HepG2 (cell line): ENCODE measurements around the gene SPDL1. TPM values are rescaled to one million over a fixed set of nuclear protein-coding genes. Genes with fewer than 3 reads are reported as not detected.

Experiments used
- ATAC-seq: fragments of 200-7000 bp; cut with Tn5 transposase; 3 replicates; pipeline ENCODE4 v1.9.1; 2020; ENCODE audit warnings: mild to moderate bottlenecking, moderate library complexity
- BruUV-seq: library from RNA; stranded (reverse); fragments of 400-500 nt; replicated peaks from 2 replicates; lab custom pipeline; 2021; lab: Mats Ljungman, UMichigan
- CTCF ChIA-PET: fragments of 300-600 bp; formaldehyde crosslinking; extraction: SDS; loops from one replicate; lab custom pipeline; 2021; ENCODE audit warnings: low total read pairs, inconsistent platforms, low intra/inter-chr PET ratio; lab: Yijun Ruan, JAX
- POLR2A ChIA-PET: fragments of 350-600 bp; sonication (Branson Sonifier 250); formaldehyde crosslinking; loops from one replicate; lab custom pipeline; 2020; ENCODE audit warnings: antibody characterized with exemption, inconsistent platforms; lab: Yijun Ruan, JAX
- DNase-seq: peaks from one replicate; pipeline ENCODE4 v3.0.0-alpha.2; 2015; ENCODE audit warnings: low spot score
- FAIRE-seq: peaks from 3 replicates; lab custom pipeline; 2011; peaks lifted over from hg19 to GRCh38; lab: Jason Lieb, UNC
- H2AFZ ChIP-seq: one replicate; pipeline ENCODE4 v1.6.1; 2011; ENCODE audit warnings: low read length, inconsistent platforms
- H3K27ac ChIP-seq: fragments of 300-600 bp; 3 replicates; pipeline ENCODE4 v1.8.0; 2011; ENCODE audit warnings: mixed run types, mild to moderate bottlenecking, mixed read lengths, low read length, inconsistent platforms; ENCODE audit not compliant: insufficient read depth; ENCODE audit errors: extremely low read length
- H3K27me3 ChIP-seq, 2 experiments: fragments of 200-600 bp in 1 of 2; 2 replicates in 1 of 2; 3 replicates in 1 of 2; pipeline versions ENCODE4 v1.6.0 to v1.8.0; 2011; ENCODE audit warnings: low read length in 2 of 2, mild to moderate bottlenecking in 2 of 2, moderate library complexity in 2 of 2, inconsistent platforms in 1 of 2; ENCODE audit not compliant: insufficient read depth in 2 of 2, control insufficient read depth in 1 of 2
- H3K36me3 ChIP-seq, 2 experiments: fragments of 200-600 bp in 1 of 2; replicated peaks in 1 of 2; 2 replicates in 1 of 2; 3 replicates in 1 of 2; pipeline versions ENCODE4 v1.5.1 to v1.8.0; 2011; ENCODE audit warnings: low read length in 2 of 2, inconsistent platforms in 1 of 2; ENCODE audit not compliant: insufficient read depth in 2 of 2, control insufficient read depth in 1 of 2
- H3K4me1 ChIP-seq: 2 replicates; pipeline ENCODE4 v1.5.1; 2012; ENCODE audit warnings: low read length, inconsistent platforms; ENCODE audit not compliant: insufficient read depth
- H3K4me2 ChIP-seq: 2 replicates; pipeline ENCODE4 v1.6.0; 2011; ENCODE audit warnings: low read depth, low read length, inconsistent platforms
- H3K4me3 ChIP-seq, 3 experiments: fragments of 200-600 bp in 1 of 3; sonication (generic), shearing (Covaris generic) in 1 of 3; replicated peaks in 1 of 3; 2 replicates each; pipeline ENCODE4 v1.5.1; 2011 to 2016; ENCODE audit warnings: low read length in 3 of 3, inconsistent platforms in 2 of 3, low read depth in 2 of 3, mild to moderate bottlenecking in 2 of 3, control low read depth in 1 of 3, mixed read lengths in 1 of 3; ENCODE audit not compliant: insufficient read depth in 1 of 3
- H3K79me2 ChIP-seq: one replicate; pipeline ENCODE4 v1.6.1; 2011; ENCODE audit warnings: low read length, inconsistent platforms; ENCODE audit not compliant: insufficient read depth
- H3K9ac ChIP-seq: 2 replicates; pipeline ENCODE4 v1.6.0; 2011; ENCODE audit warnings: mild to moderate bottlenecking, low read depth, low read length, inconsistent platforms; ENCODE audit not compliant: insufficient read depth
- H3K9me3 ChIP-seq: 2 replicates; pipeline ENCODE4 v1.5.1; 2012; ENCODE audit warnings: mild to moderate bottlenecking, low read length
- H4K20me1 ChIP-seq: 2 replicates; pipeline ENCODE4 v1.6.0; 2011; ENCODE audit warnings: inconsistent platforms, mild to moderate bottlenecking, low read length, moderate library complexity; ENCODE audit not compliant: insufficient read depth
- DMAP1 ChIP-seq: IDR thresholded peaks from 2 replicates; pipeline ENCODE4 v1.6.1; 2016
- IKZF4 ChIP-seq: sonication (generic); formaldehyde crosslinking; IDR thresholded peaks from 2 replicates; pipeline ENCODE4 v1.5.1; 2020; ENCODE audit warnings: borderline replicate concordance, mild to moderate bottlenecking, low read depth, missing genetic modification reagents; ENCODE audit errors: not compliant biosample characterization
- NR3C1 ChIP-seq: sonication (generic); formaldehyde crosslinking; IDR thresholded peaks from 2 replicates; pipeline ENCODE4 v1.4.0; 2020; ENCODE audit warnings: missing genetic modification reagents
- RXRA ChIP-seq: sonication (generic); formaldehyde crosslinking; IDR thresholded peaks from 2 replicates; pipeline ENCODE4 v1.5.1; 2020; ENCODE audit warnings: missing genetic modification reagents
- ZNF136 ChIP-seq: sonication (generic); formaldehyde crosslinking; IDR thresholded peaks from 2 replicates; pipeline ENCODE4 v1.8.1; 2022; ENCODE audit warnings: low read depth, mild to moderate bottlenecking, moderate library complexity, missing genetic modification reagents
- ZNF260 ChIP-seq: sonication (generic); formaldehyde crosslinking; IDR thresholded peaks from 2 replicates; pipeline ENCODE4 v1.4.0; 2020; ENCODE audit warnings: missing genetic modification reagents, low read depth, mild to moderate bottlenecking, borderline replicate concordance
- WGBS: methylation state at CpG from one replicate; pipeline ENCODE4 v1.1.6; 2017; ENCODE audit warnings: low lambda C conversion rate; 5-methylcytosine and 5-hydroxymethylcytosine counted together
- in situ Hi-C: cut with HindIII; loops from 2 replicates; pipeline ENCODE4 v1.10.0; 2017; ENCODE audit warnings: low pct_unique_long_range_greater_than_20kb; ENCODE audit not compliant: extremely low pct_ligation_motif_present
- intact Hi-C: fragments of 100-400 bp; cut with micrococcal nuclease; formaldehyde crosslinking; loops from one replicate; pipeline ENCODE4 v1.10.0; 2022; ENCODE audit not compliant: unreplicated experiment
- polyA plus RNA-seq, 8 experiments: library from polyadenylated mRNA; depleted of rRNA in 3 of 8; stranded (reverse) in 7 of 8; unstranded in 1 of 8; fragments of >200 nt; fragmentation: Illumina TruSeq in 4 of 8; extraction: Trizol in 4 of 8; gene quantifications; 2 replicates each; pipeline versions ENCODE4 v1.2.1 to v1.2.3, GENCODE V29; 2011 to 2016; ENCODE audit warnings: low read depth in 4 of 8, missing spikeins in 1 of 8, mixed read lengths in 1 of 8; ENCODE audit not compliant: insufficient read depth in 1 of 8
- total RNA-seq, 5 experiments: library from RNA; depleted of rRNA; stranded (reverse); fragments of >200 nt; fragmentation: Illumina TruSeq; extraction: Trizol; gene quantifications; 2 replicates each; pipeline ENCODE4 v1.2.3, GENCODE V29; 2016; ENCODE audit warnings: low read depth in 1 of 5
- TF ChIP-seq, protein P1 (sequence below): sonication (generic); formaldehyde crosslinking; IDR thresholded peaks from 2 replicates; pipeline ENCODE4 v1.4.0; 2020; ENCODE audit warnings: mild to moderate bottlenecking, low read depth, missing genetic modification reagents
- TF ChIP-seq, protein P2 (sequence below): IDR thresholded peaks from 2 replicates; pipeline ENCODE4 v1.6.1; 2016; ENCODE audit warnings: mild to moderate bottlenecking
- TF ChIP-seq, protein P3 (sequence below): sonication (generic); formaldehyde crosslinking; IDR thresholded peaks from 2 replicates; pipeline ENCODE4 v1.4.0; 2020; ENCODE audit warnings: missing genetic modification reagents
- TF ChIP-seq, protein P4 (sequence below): sonication (generic); formaldehyde crosslinking; conservative IDR thresholded peaks from 2 replicates; pipeline ENCODE4 v1.8.0; 2022; ENCODE audit warnings: mild to moderate bottlenecking, moderate library complexity, missing genetic modification reagents

The SPDL1 gene
- total and polyA plus RNA-seq, 2 of the 13 experiments (the other 11 are each of a cell fraction or from before 2014, with no cell fraction given): 10.9 to 36.6 TPM

DNA sequence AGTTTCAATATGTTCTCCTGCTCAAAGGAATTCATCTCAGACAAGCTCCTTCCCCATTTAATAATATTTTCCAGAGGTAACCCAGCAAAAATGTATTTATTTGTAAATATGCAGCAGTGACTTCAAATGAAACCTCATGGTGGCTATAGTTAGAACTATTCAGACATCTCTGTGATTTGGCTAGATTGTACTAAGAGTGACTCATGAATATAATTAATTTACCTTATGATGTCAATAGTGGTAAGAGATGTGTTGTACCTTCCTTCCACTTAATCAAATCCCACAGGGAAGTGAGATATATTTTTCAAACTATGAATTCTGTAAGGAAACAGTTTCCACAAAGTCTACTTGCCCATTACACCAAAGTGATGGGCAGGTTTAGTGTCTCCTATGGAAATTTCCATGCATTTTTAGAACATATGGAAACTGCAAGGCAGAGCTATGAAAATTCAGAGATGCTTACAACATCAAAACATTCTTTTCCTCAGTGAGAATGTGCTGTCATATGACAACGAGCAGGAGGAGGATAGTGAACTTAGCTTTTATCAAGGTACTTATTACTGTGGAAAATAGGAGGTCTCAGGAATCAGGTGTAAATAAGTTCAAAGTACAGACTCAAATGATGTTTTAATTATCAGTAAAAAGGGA is 34.0 kb upstream of the SPDL1 start:
- no peak overlapping the region for H3K9ac ChIP-seq
- BruUV-seq: no TSS peak
- H2AFZ ChIP-seq: no peak overlapping the region
- H4K20me1 ChIP-seq: no peaks in the 10 kb centered on the region
- no peak overlapping the region for H3K27ac ChIP-seq
- no peak for ATAC-seq
- no peaks in the 10 kb centered on the region for H3K27me3 ChIP-seq
- POLR2A ChIA-PET: no interaction called here
- no peak overlapping the region for H3K4me2 ChIP-seq
- 0% methylated on average over 1 of the region's 1 CpG for WGBS
- H3K9me3 ChIP-seq: no peaks in the 10 kb centered on the region
- in situ Hi-C loops: no loop called here
- H3K79me2 ChIP-seq: no peaks in the 10 kb centered on the region
- H3K4me3 ChIP-seq: no peak overlapping the region
- no peaks in the 10 kb centered on the region for H3K36me3 ChIP-seq
- no peak for DNase-seq
- CTCF ChIA-PET: no interaction called here
- no peaks in the 10 kb centered on the region for H3K4me1 ChIP-seq
- intact Hi-C loops: no loop called here
- no peak for FAIRE-seq
- TF ChIP-seq, protein P1, sequence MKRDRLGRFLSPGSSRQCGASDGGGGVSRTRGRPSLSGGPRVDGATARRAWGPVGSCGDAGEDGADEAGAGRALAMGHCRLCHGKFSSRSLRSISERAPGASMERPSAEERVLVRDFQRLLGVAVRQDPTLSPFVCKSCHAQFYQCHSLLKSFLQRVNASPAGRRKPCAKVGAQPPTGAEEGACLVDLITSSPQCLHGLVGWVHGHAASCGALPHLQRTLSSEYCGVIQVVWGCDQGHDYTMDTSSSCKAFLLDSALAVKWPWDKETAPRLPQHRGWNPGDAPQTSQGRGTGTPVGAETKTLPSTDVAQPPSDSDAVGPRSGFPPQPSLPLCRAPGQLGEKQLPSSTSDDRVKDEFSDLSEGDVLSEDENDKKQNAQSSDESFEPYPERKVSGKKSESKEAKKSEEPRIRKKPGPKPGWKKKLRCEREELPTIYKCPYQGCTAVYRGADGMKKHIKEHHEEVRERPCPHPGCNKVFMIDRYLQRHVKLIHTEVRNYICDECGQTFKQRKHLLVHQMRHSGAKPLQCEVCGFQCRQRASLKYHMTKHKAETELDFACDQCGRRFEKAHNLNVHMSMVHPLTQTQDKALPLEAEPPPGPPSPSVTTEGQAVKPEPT: no peak
- TF ChIP-seq DMAP1 (CRISPR knock-in tag) (no peak), IKZF4 (CRISPR knock-in tag) (no peak), ZNF260 (CRISPR knock-in tag) (no peak), NR3C1 (CRISPR knock-in tag) (no peak), ZNF136 (CRISPR knock-in tag) (no peak), RXRA (no peak)
- TF ChIP-seq, protein P2, sequence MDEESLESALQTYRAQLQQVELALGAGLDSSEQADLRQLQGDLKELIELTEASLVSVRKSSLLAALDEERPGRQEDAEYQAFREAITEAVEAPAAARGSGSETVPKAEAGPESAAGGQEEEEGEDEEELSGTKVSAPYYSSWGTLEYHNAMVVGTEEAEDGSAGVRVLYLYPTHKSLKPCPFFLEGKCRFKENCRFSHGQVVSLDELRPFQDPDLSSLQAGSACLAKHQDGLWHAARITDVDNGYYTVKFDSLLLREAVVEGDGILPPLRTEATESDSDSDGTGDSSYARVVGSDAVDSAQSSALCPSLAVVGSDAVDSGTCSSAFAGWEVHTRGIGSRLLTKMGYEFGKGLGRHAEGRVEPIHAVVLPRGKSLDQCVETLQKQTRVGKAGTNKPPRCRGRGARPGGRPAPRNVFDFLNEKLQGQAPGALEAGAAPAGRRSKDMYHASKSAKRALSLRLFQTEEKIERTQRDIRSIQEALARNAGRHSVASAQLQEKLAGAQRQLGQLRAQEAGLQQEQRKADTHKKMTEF: no peak
- TF ChIP-seq, protein P3, sequence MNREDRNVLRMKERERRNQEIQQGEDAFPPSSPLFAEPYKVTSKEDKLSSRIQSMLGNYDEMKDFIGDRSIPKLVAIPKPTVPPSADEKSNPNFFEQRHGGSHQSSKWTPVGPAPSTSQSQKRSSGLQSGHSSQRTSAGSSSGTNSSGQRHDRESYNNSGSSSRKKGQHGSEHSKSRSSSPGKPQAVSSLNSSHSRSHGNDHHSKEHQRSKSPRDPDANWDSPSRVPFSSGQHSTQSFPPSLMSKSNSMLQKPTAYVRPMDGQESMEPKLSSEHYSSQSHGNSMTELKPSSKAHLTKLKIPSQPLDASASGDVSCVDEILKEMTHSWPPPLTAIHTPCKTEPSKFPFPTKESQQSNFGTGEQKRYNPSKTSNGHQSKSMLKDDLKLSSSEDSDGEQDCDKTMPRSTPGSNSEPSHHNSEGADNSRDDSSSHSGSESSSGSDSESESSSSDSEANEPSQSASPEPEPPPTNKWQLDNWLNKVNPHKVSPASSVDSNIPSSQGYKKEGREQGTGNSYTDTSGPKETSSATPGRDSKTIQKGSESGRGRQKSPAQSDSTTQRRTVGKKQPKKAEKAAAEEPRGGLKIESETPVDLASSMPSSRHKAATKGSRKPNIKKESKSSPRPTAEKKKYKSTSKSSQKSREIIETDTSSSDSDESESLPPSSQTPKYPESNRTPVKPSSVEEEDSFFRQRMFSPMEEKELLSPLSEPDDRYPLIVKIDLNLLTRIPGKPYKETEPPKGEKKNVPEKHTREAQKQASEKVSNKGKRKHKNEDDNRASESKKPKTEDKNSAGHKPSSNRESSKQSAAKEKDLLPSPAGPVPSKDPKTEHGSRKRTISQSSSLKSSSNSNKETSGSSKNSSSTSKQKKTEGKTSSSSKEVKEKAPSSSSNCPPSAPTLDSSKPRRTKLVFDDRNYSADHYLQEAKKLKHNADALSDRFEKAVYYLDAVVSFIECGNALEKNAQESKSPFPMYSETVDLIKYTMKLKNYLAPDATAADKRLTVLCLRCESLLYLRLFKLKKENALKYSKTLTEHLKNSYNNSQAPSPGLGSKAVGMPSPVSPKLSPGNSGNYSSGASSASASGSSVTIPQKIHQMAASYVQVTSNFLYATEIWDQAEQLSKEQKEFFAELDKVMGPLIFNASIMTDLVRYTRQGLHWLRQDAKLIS: no peak
- TF ChIP-seq, protein P4, sequence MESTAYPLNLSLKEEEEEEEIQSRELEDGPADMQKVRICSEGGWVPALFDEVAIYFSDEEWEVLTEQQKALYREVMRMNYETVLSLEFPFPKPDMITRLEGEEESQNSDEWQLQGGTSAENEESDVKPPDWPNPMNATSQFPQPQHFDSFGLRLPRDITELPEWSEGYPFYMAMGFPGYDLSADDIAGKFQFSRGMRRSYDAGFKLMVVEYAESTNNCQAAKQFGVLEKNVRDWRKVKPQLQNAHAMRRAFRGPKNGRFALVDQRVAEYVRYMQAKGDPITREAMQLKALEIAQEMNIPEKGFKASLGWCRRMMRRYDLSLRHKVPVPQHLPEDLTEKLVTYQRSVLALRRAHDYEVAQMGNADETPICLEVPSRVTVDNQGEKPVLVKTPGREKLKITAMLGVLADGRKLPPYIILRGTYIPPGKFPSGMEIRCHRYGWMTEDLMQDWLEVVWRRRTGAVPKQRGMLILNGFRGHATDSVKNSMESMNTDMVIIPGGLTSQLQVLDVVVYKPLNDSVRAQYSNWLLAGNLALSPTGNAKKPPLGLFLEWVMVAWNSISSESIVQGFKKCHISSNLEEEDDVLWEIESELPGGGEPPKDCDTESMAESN: no peak
